ENCODE measurements around the gene KIF1A.

GRCh38 chr2:240734756-240735155 is 85.3 kb downstream of the KIF1A start:
- TF ChIP-seq CTCF (CRISPR knock-in tag; IDR thresholded peaks at IDR 0.05), result no peak
- TF ChIP-seq TAF1 (CRISPR knock-in tag; IDR thresholded peaks at IDR 0.05), result no peak
- no peak for TF ChIP-seq ZBTB20 (CRISPR knock-in tag; IDR thresholded peaks at IDR 0.05; ENCODE audit: borderline replicate concordance, low read depth)
- TF ChIP-seq KLF12 (CRISPR knock-in tag; IDR thresholded peaks at IDR 0.05; ENCODE audit: borderline replicate concordance), result no peak
- no peak for TF ChIP-seq EZH2 (conservative IDR thresholded peaks at IDR 0.05; ENCODE audit: low read depth, low read length)
- TF ChIP-seq ZBTB21 (CRISPR knock-in tag; IDR thresholded peaks at IDR 0.05), result no peak
- no peak for TF ChIP-seq U2AF1 (optimal IDR thresholded peaks at IDR 0.05; ENCODE audit: low read depth, low read length)
- TF ChIP-seq FOXJ3 (CRISPR knock-in tag; IDR thresholded peaks at IDR 0.05; ENCODE audit: borderline replicate concordance), result no peak
- TF ChIP-seq TBL1XR1 (IDR thresholded peaks at IDR 0.05; ENCODE audit: borderline replicate concordance, low read length, partially characterized antibody), result no peak
- TF ChIP-seq, protein P1, sequence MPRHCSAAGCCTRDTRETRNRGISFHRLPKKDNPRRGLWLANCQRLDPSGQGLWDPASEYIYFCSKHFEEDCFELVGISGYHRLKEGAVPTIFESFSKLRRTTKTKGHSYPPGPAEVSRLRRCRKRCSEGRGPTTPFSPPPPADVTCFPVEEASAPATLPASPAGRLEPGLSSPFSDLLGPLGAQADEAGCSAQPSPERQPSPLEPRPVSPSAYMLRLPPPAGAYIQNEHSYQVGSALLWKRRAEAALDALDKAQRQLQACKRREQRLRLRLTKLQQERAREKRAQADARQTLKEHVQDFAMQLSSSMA (CRISPR knock-in tag; IDR thresholded peaks at IDR 0.05), result no peak
- TF ChIP-seq ISL2 (CRISPR knock-in tag; IDR thresholded peaks at IDR 0.05), result no peak
- TF ChIP-seq, protein P2, sequence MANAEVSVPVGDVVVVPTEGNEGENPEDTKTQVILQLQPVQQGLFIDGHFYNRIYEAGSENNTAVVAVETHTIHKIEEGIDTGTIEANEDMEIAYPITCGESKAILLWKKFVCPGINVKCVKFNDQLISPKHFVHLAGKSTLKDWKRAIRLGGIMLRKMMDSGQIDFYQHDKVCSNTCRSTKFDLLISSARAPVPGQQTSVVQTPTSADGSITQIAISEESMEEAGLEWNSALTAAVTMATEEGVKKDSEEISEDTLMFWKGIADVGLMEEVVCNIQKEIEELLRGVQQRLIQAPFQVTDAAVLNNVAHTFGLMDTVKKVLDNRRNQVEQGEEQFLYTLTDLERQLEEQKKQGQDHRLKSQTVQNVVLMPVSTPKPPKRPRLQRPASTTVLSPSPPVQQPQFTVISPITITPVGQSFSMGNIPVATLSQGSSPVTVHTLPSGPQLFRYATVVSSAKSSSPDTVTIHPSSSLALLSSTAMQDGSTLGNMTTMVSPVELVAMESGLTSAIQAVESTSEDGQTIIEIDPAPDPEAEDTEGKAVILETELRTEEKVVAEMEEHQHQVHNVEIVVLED (CRISPR knock-in tag; IDR thresholded peaks at IDR 0.05; ENCODE audit: borderline replicate concordance), result no peak
